Fibroblast of lung (primary cell): ENCODE data around the gene HEATR1. TPM values are rescaled to one million over a fixed set of nuclear protein-coding genes. Genes with fewer than 3 reads are reported as not detected.

ENCODE experiments used
- DNase-seq, 2 donors: peaks; one replicate each; pipeline versions ENCODE4 v3.0.0 to v3.0.0-alpha.2; 2010; ENCODE audit warnings: low read depth in 2 of 2
- H2AFZ ChIP-seq: 2 replicates; pipeline ENCODE4 v1.5.1; 2012; ENCODE audit warnings: low read length, control low read depth, inconsistent platforms
- H3K27ac ChIP-seq: 2 replicates; pipeline ENCODE4 v1.5.1; 2011; ENCODE audit warnings: low read length, control low read depth; ENCODE audit not compliant: insufficient read depth
- H3K27me3 ChIP-seq: 2 replicates; pipeline ENCODE4 v1.5.1; 2011; ENCODE audit warnings: mild to moderate bottlenecking, low read length; ENCODE audit not compliant: control insufficient read depth, insufficient read depth
- H3K36me3 ChIP-seq: 2 replicates; pipeline ENCODE4 v1.5.1; 2011; ENCODE audit warnings: low read length; ENCODE audit not compliant: control insufficient read depth, insufficient read depth
- H3K4me1 ChIP-seq: 2 replicates; pipeline ENCODE4 v1.5.1; 2011; ENCODE audit warnings: low read length; ENCODE audit not compliant: control insufficient read depth, insufficient read depth; ENCODE audit errors: extremely low read depth
- H3K4me2 ChIP-seq: 2 replicates; pipeline ENCODE4 v1.5.1; 2011; ENCODE audit warnings: low read length, control low read depth; ENCODE audit not compliant: insufficient read depth; ENCODE audit errors: extremely low read depth
- H3K4me3 ChIP-seq, 4 experiments: fragments of 200-600 bp in 1 of 4; sonication (generic) in 1 of 4; replicated peaks in 1 of 4; 2 replicates each; pipeline ENCODE4 v1.5.1; 2011 to 2016; ENCODE audit warnings: low read length in 4 of 4, low read depth in 3 of 4, mild to moderate bottlenecking in 3 of 4, control low read depth in 2 of 4, inconsistent platforms in 1 of 4, mixed read lengths in 1 of 4; ENCODE audit not compliant: insufficient read depth in 1 of 4; ENCODE audit errors: control extremely low read depth in 1 of 4
- H3K79me2 ChIP-seq: 2 replicates; pipeline ENCODE4 v1.5.1; 2012; ENCODE audit warnings: mild to moderate bottlenecking, low read length, inconsistent platforms; ENCODE audit not compliant: control insufficient read depth, insufficient read depth
- H3K9ac ChIP-seq: 2 replicates; pipeline ENCODE4 v1.5.1; 2011; ENCODE audit warnings: mild to moderate bottlenecking, low read length, control low read depth; ENCODE audit not compliant: insufficient read depth
- H3K9me3 ChIP-seq: 2 replicates; pipeline ENCODE4 v1.5.1; 2012; ENCODE audit warnings: low read depth, low read length; ENCODE audit not compliant: control insufficient read depth, insufficient read depth
- H4K20me1 ChIP-seq: 2 replicates; pipeline ENCODE4 v1.5.1; 2011; ENCODE audit warnings: low read length; ENCODE audit not compliant: control insufficient read depth, insufficient read depth; ENCODE audit errors: extremely low read depth
- EZH2 ChIP-seq: IDR thresholded peaks from 2 replicates; pipeline ENCODE4 v1.5.1; 2012; ENCODE audit warnings: low read length, control low read depth, mild to moderate bottlenecking; ENCODE audit errors: missing control alignments
- polyA plus RNA-seq, 2 donors: library from polyadenylated mRNA; depleted of rRNA in 1 of 2; stranded (reverse) in 1 of 2; unstranded in 1 of 2; fragments of >200 nt; gene quantifications; 2 replicates each; pipeline ENCODE4 v1.2.1, GENCODE V29; 2011 to 2012; ENCODE audit warnings: missing spikeins in 1 of 2
- total RNA-seq: library from RNA; depleted of rRNA; stranded (reverse); fragments of >200 nt; gene quantifications from 2 replicates; pipeline ENCODE4 v1.2.1, GENCODE V29; 2014
- TF ChIP-seq, protein P1 (sequence below), 2 donors: IDR thresholded peaks in 1 of 2; conservative IDR thresholded peaks in 1 of 2; 1 replicate in 1 of 2; 2 replicates in 1 of 2; pipeline ENCODE4 v1.5.1; 2011 to 2012; ENCODE audit warnings: low read length in 2 of 2, control low read depth in 1 of 2, inconsistent platforms in 1 of 2, low read depth in 1 of 2, mild to moderate bottlenecking in 1 of 2

Gene HEATR1
- total and polyA plus RNA-seq, 2 donors (not counting 1 experiment from before 2014, with no cell fraction given) = 18.0 to 28.7 TPM

DNA sequence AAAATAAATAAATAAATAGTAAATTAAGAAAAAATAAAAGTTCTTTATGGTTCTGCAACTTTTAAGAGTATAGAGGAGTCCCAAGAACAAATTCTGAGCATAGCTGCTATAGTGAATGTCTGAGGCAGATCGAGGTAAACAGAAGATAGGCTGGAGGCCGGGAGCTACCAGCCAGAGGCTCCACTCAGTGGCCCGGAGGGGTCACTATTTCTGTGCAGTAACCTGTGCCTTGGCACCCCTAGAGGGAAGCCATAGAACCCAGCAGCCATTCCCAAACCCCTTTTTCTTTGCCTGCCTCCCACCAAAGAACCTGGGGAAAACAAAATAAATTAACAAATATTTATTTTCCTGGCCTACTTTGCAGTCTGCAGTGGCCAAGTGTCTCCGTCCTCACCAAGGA, 38.4 kb upstream of the HEATR1 start:
- no peaks in the 10 kb centered on the region for H3K9me3 ChIP-seq
- no peak overlapping the region for H3K27ac ChIP-seq
- no peak overlapping the region for H2AFZ ChIP-seq
- no peaks in the 10 kb centered on the region for H4K20me1 ChIP-seq
- no peaks in the 10 kb centered on the region for H3K27me3 ChIP-seq
- H3K36me3 ChIP-seq = no peaks in the 10 kb centered on the region
- TF ChIP-seq, protein P1, sequence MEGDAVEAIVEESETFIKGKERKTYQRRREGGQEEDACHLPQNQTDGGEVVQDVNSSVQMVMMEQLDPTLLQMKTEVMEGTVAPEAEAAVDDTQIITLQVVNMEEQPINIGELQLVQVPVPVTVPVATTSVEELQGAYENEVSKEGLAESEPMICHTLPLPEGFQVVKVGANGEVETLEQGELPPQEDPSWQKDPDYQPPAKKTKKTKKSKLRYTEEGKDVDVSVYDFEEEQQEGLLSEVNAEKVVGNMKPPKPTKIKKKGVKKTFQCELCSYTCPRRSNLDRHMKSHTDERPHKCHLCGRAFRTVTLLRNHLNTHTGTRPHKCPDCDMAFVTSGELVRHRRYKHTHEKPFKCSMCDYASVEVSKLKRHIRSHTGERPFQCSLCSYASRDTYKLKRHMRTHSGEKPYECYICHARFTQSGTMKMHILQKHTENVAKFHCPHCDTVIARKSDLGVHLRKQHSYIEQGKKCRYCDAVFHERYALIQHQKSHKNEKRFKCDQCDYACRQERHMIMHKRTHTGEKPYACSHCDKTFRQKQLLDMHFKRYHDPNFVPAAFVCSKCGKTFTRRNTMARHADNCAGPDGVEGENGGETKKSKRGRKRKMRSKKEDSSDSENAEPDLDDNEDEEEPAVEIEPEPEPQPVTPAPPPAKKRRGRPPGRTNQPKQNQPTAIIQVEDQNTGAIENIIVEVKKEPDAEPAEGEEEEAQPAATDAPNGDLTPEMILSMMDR (conservative IDR thresholded peaks at IDR 0.05 in 1 of 2, IDR thresholded peaks at IDR 0.05 in 1 of 2; ENCODE audit: low read depth in 1 of 2, low read length in 2 of 2) = no peak
- TF ChIP-seq EZH2 = no peak
- H3K4me1 ChIP-seq = no peaks in the 10 kb centered on the region
- no peak overlapping the region for H3K4me2 ChIP-seq
- DNase-seq = no peak
- no peaks in the 10 kb centered on the region for H3K79me2 ChIP-seq
- no peak overlapping the region for H3K4me3 ChIP-seq
- no peak overlapping the region for H3K9ac ChIP-seq

DNA sequence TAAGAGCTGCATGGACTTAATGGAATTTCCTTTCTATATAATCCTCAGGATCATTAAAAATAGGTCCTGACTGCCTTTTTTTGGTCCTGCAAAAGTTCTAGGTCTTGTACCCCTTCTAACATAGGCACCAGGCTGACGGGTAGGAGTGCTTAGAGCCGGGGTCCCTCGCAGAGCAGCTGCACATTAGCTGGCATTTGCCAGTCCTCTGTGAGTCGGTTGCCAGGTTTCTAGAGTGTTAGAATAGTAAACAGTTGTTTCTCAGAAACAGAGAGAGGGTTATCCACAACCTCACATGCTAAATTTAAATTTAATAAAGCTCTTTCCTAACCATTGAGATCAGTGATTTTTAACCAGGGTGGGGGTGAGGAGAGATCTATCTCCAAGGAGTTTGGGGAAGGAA, 35.4 kb upstream of the HEATR1 start:
- H2AFZ ChIP-seq = no peak overlapping the region
- H4K20me1 ChIP-seq = no peaks in the 10 kb centered on the region
- no peaks in the 10 kb centered on the region for H3K9me3 ChIP-seq
- H3K4me2 ChIP-seq = no peak overlapping the region
- H3K9ac ChIP-seq = no peak overlapping the region
- no peaks in the 10 kb centered on the region for H3K79me2 ChIP-seq
- no peak for DNase-seq
- no peaks in the 10 kb centered on the region for H3K27me3 ChIP-seq
- TF ChIP-seq, protein P1 (conservative IDR thresholded peaks at IDR 0.05 in 1 of 2, IDR thresholded peaks at IDR 0.05 in 1 of 2; ENCODE audit: low read depth in 1 of 2, low read length in 2 of 2) = no peak
- TF ChIP-seq EZH2 = no peak
- H3K36me3 ChIP-seq = no peaks in the 10 kb centered on the region
- H3K27ac ChIP-seq = no peak overlapping the region
- no peak overlapping the region for H3K4me3 ChIP-seq
- H3K4me1 ChIP-seq = no peaks in the 10 kb centered on the region

DNA sequence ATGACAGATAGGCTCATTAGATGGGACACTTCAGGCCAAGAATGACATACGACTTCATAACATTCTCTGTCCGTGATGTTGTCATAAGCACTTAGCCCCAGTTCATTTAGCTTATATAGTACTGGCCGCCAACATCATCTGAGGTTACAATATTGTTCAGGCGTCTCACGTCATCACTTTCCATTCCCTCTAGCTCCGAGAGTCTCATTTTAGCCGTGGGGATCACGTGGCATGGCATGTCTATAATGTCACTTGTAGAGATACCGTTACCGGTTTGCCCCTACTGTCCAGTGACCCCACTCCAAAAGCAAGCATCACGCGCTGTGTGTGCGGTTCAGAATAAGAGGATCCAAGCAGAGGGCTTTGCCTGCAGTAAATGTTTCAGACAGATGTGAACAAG, 34.6 kb upstream of the HEATR1 start:
- no peak for DNase-seq
- Histone ChIP-seq H3K79me2 (no peaks in the 10 kb centered on the region), H3K4me1 (no peaks in the 10 kb centered on the region), H2AFZ (no peak overlapping the region), H3K9ac (no peak overlapping the region), H3K27ac (no peak overlapping the region), H3K4me2 (no peak overlapping the region), H3K4me3 (no peak overlapping the region), H3K36me3 (no peaks in the 10 kb centered on the region), H3K9me3 (no peaks in the 10 kb centered on the region), H3K27me3 (no peaks in the 10 kb centered on the region), H4K20me1 (no peaks in the 10 kb centered on the region)
- no peak for TF ChIP-seq EZH2
- TF ChIP-seq, protein P1 (conservative IDR thresholded peaks at IDR 0.05 in 1 of 2, IDR thresholded peaks at IDR 0.05 in 1 of 2; ENCODE audit: low read depth in 1 of 2, low read length in 2 of 2) = no peak
